HFF-Myc (cell line): ENCODE measurements around the gene EPN1.

ENCODE experiments used
- DNase-seq: peaks from one replicate; pipeline ENCODE4 v3.0.0-alpha.2; 2011; ENCODE audit warnings: low read depth; ENCODE audit errors: extremely low read depth
- H3K4me3 ChIP-seq: replicated peaks from 2 replicates; pipeline ENCODE4 v1.5.1; 2011; ENCODE audit warnings: low read depth, mild to moderate bottlenecking, control low read depth, low read length
- CTCF ChIP-seq: IDR thresholded peaks from 2 replicates; pipeline ENCODE4 v1.5.1; 2012; ENCODE audit warnings: mild to moderate bottlenecking, low read depth, low read length, control low read depth; ENCODE audit errors: missing control alignments

EPN1 gene

GRCh38 chr19:55679343-55680257 lies 4.6 kb downstream of the EPN1 start:
- no peak for TF ChIP-seq CTCF
- no peak for DNase-seq
- H3K4me3 ChIP-seq = no peak overlapping the region

- H3K4me3 ChIP-seq = no peak overlapping the region
- TF ChIP-seq CTCF = no peak
- no peak for DNase-seq
Measured at GRCh38 chr19:55680339-55681130, 5.5 kb downstream of the EPN1 start.

- no peak overlapping the region for H3K4me3 ChIP-seq
- DNase-seq = no peak
- TF ChIP-seq CTCF = no peak
Measured at GRCh38 chr19:55681131-55682092, 6.4 kb downstream of the EPN1 start.

- DNase-seq = no peak
- no peak for TF ChIP-seq CTCF
- H3K4me3 ChIP-seq = no peak overlapping the region
Measured at GRCh38 chr19:55683449-55684261, 8.6 kb downstream of the EPN1 start.

- no peak for DNase-seq
- no peak for TF ChIP-seq CTCF
Measured at GRCh38 chr19:55684946-55685681, 10.1 kb downstream of the EPN1 start.

More at GRCh38 chr19:55684946-55685681, 10.1 kb downstream of the EPN1 start:
- no peak overlapping the region for H3K4me3 ChIP-seq
